ENCODE data around the gene PLCH1.

Gene PLCH1

DNA sequence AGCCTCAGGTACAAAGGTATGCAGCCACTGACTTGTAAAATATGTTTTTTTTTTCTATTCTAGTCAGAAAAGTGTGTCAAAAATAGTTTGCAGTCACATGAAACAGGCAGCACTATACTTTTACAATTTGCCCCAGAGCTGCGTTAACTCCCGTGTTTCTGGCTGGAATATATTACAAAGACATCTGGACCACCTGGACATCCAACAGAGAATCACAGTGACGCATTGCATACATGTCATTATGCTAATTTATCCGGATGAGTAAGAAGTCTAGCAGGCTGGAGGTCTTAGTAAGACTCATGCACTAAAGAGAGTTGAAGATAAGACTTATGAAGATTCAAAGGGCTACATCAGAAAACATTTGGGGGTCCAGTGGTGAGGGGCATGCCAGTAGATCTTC lies 412.2 kb downstream of the PLCH1 start:
- no peaks in the 10 kb centered on the region for H3K27me3 ChIP-seq (ENCODE audit: insufficient read depth, low read length, poor library complexity)
- H3K9me3 ChIP-seq (ENCODE audit: insufficient read depth, low read length, severe bottlenecking): no peaks in the 10 kb centered on the region
- H3K27ac ChIP-seq (ENCODE audit: low read length): no peak overlapping the region
- no peak for ATAC-seq (ENCODE audit: insufficient read depth, low read depth)
- no peak overlapping the region for H3K4me3 ChIP-seq (ENCODE audit: low read depth in 1 of 2, low read length in 2 of 2)
- H3K4me2 ChIP-seq (ENCODE audit: insufficient read depth, low read length): no peak overlapping the region
- H3K9ac ChIP-seq (ENCODE audit: low read depth, low read length): no peak overlapping the region
- no peak for TF ChIP-seq EZH2 (IDR thresholded peaks at IDR 0.05; ENCODE audit: borderline replicate concordance, low read depth, low read length, severe bottlenecking)
- TF ChIP-seq, protein P1, sequence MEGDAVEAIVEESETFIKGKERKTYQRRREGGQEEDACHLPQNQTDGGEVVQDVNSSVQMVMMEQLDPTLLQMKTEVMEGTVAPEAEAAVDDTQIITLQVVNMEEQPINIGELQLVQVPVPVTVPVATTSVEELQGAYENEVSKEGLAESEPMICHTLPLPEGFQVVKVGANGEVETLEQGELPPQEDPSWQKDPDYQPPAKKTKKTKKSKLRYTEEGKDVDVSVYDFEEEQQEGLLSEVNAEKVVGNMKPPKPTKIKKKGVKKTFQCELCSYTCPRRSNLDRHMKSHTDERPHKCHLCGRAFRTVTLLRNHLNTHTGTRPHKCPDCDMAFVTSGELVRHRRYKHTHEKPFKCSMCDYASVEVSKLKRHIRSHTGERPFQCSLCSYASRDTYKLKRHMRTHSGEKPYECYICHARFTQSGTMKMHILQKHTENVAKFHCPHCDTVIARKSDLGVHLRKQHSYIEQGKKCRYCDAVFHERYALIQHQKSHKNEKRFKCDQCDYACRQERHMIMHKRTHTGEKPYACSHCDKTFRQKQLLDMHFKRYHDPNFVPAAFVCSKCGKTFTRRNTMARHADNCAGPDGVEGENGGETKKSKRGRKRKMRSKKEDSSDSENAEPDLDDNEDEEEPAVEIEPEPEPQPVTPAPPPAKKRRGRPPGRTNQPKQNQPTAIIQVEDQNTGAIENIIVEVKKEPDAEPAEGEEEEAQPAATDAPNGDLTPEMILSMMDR (IDR thresholded peaks at IDR 0.05; ENCODE audit: borderline replicate concordance, extremely low read depth, low read length, poor library complexity, severe bottlenecking): no peak
- peaks cover 28% of the 10 kb centered on the region for H3K4me1 ChIP-seq (ENCODE audit: insufficient read depth, low read length)
- no peaks in the 10 kb centered on the region for H3K79me2 ChIP-seq (ENCODE audit: insufficient read depth, low read length)
- H2AFZ ChIP-seq (ENCODE audit: low read depth, low read length): 0 out of 2 replicates have a peak overlapping the region, but pooled peaks have one; percentile 21
- H4K20me1 ChIP-seq (ENCODE audit: insufficient read depth, low read length): no peaks in the 10 kb centered on the region
- no peaks in the 10 kb centered on the region for H3K36me3 ChIP-seq (ENCODE audit: insufficient read depth, low read length)
- DNase-seq: no peak

DNA sequence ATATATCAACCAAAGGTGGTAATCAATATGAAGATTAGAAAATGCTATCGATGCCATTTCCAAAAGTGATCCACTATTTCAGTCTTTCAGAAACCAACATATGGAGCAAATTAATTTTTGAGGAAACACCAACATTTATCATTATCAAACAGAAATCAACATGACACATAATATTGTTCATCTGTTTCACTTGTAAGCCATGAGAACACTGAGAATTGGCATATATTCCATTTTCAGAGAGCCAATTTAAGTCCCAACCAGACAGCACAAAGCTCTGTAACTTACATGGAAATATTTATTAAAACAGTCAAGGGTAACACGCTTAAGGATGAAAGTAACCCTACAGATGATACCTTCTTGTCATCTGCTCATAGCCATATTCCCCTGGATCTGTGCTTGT lies 413.8 kb downstream of the PLCH1 start:
- H3K4me2 ChIP-seq (ENCODE audit: insufficient read depth, low read length): no peak overlapping the region
- H3K79me2 ChIP-seq (ENCODE audit: insufficient read depth, low read length): no peaks in the 10 kb centered on the region
- H3K27me3 ChIP-seq (ENCODE audit: insufficient read depth, low read length, poor library complexity): no peaks in the 10 kb centered on the region
- ATAC-seq (ENCODE audit: insufficient read depth, low read depth) (no peak), DNase-seq (no peak)
- no peaks in the 10 kb centered on the region for H3K36me3 ChIP-seq (ENCODE audit: insufficient read depth, low read length)
- H2AFZ ChIP-seq (ENCODE audit: low read depth, low read length): no peak overlapping the region
- no peak overlapping the region for H3K27ac ChIP-seq (ENCODE audit: low read length)
- H3K9me3 ChIP-seq (ENCODE audit: insufficient read depth, low read length, severe bottlenecking): no peaks in the 10 kb centered on the region
- H4K20me1 ChIP-seq (ENCODE audit: insufficient read depth, low read length): no peaks in the 10 kb centered on the region
- peaks cover 24% of the 10 kb centered on the region for H3K4me1 ChIP-seq (ENCODE audit: insufficient read depth, low read length)
- H3K4me3 ChIP-seq (ENCODE audit: low read depth in 1 of 2, low read length in 2 of 2): no peak overlapping the region
- no peak overlapping the region for H3K9ac ChIP-seq (ENCODE audit: low read depth, low read length)
- TF ChIP-seq, protein P1 (IDR thresholded peaks at IDR 0.05; ENCODE audit: borderline replicate concordance, extremely low read depth, low read length, poor library complexity, severe bottlenecking): no peak
- no peak for TF ChIP-seq EZH2 (IDR thresholded peaks at IDR 0.05; ENCODE audit: borderline replicate concordance, low read depth, low read length, severe bottlenecking)

DNA sequence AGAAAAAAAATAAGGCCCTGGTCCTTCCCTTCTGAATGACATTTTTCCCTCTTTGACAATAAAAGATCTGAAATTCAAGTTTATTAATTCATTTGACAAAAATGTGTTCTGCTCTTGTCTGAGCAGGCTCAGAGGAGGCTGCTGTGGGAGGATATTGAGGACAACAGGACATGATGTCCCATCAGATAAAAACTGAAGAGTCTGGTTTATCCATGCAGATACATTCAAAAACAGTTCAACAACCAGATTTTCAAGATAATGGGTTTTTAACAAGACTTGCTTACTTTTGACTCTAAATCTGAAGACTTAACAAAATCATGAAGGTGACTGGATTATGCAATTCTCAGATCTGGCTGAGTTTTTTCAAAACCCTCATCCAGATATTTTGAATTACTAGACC lies 414.5 kb downstream of the PLCH1 start:
- peaks cover 17% of the 10 kb centered on the region for H3K4me1 ChIP-seq (ENCODE audit: insufficient read depth, low read length)
- H3K9ac ChIP-seq (ENCODE audit: low read depth, low read length): no peak overlapping the region
- H3K4me3 ChIP-seq (ENCODE audit: low read depth in 1 of 2, low read length in 2 of 2): no peak overlapping the region
- H3K36me3 ChIP-seq (ENCODE audit: insufficient read depth, low read length): no peaks in the 10 kb centered on the region
- TF ChIP-seq, protein P1 (IDR thresholded peaks at IDR 0.05; ENCODE audit: borderline replicate concordance, extremely low read depth, low read length, poor library complexity, severe bottlenecking): no peak
- no peak for TF ChIP-seq EZH2 (IDR thresholded peaks at IDR 0.05; ENCODE audit: borderline replicate concordance, low read depth, low read length, severe bottlenecking)
- H3K27me3 ChIP-seq (ENCODE audit: insufficient read depth, low read length, poor library complexity): no peaks in the 10 kb centered on the region
- no peak overlapping the region for H3K27ac ChIP-seq (ENCODE audit: low read length)
- no peaks in the 10 kb centered on the region for H3K79me2 ChIP-seq (ENCODE audit: insufficient read depth, low read length)
- no peak overlapping the region for H2AFZ ChIP-seq (ENCODE audit: low read depth, low read length)
- no peaks in the 10 kb centered on the region for H4K20me1 ChIP-seq (ENCODE audit: insufficient read depth, low read length)
- no peak overlapping the region for H3K4me2 ChIP-seq (ENCODE audit: insufficient read depth, low read length)
- DNase-seq: no peak
- ATAC-seq (ENCODE audit: insufficient read depth, low read depth): no peak
- H3K9me3 ChIP-seq (ENCODE audit: insufficient read depth, low read length, severe bottlenecking): no peaks in the 10 kb centered on the region

Data from DND-41 (cell line).